Dermis lymphatic vessel endothelial cell (primary cell): ENCODE measurements around the gene FOXQ1. TPM values are rescaled to one million over a fixed set of nuclear protein-coding genes. Genes with fewer than 3 reads are reported as not detected.

Experiments used
- total RNA-seq: library from RNA; depleted of rRNA; stranded (reverse); fragments of >200 nt; gene quantifications from 2 replicates; pipeline ENCODE4 v1.2.1, GENCODE V29; 2014

Gene FOXQ1, protein sequence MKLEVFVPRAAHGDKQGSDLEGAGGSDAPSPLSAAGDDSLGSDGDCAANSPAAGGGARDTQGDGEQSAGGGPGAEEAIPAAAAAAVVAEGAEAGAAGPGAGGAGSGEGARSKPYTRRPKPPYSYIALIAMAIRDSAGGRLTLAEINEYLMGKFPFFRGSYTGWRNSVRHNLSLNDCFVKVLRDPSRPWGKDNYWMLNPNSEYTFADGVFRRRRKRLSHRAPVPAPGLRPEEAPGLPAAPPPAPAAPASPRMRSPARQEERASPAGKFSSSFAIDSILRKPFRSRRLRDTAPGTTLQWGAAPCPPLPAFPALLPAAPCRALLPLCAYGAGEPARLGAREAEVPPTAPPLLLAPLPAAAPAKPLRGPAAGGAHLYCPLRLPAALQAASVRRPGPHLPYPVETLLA
- total RNA-seq = not detected in 2 replicates

DNA sequence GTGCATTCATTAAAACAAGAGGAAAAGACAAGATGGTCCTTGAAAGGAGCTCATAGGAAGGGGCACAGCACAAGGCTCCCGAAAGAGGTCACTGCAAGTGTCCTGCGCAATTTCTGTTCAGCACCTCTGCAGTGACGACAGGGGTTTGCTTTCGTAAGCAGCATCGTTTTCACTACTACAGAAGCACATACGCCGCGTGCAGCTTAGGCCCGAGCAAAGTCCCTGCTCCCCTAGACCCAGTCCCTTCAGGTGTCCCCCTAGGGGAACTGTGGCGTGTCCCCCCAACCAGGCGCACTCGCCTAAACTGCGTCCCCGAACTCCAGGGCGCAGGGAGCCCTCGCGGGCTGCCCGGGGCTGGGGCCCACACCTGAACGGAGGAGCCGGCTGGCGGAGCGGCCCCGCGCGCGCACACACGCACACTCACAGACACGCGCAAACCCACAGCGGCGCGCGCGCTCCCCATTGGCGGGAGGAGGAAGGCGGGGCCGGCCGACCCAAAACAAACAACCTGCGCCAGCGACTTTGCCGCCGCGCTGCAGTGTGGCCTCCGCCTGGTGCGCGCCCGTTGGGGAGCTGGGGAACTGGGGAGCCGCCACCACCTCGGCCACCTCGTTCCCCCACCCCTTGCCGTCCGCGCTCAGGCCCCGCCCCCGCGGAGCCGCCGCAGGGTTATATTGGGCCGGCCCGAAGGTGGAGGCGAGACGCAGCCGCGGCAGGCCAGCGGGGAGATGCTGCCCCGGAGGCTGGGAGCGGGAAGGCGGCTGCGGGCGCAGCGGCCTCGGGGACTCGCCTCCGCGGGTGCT lies at the start of gene FOXQ1:
FOXQ1 (plus strand) TSS at position 699 of the 803 bp plus-strand sequence. CDS start 607 bp downstream, outside the sequence.

Other genes with a start within 250 kb of the FOXQ1 start
- gene FOXF2, start 77.5 kb downstream of the FOXQ1 start, total RNA-seq = under 0.01 TPM in 1 of 2 replicates, not detected in the other